Mononuclear cell (primary cell): Measurements from ENCODE around the gene SH3RF2. TPM values are rescaled to one million over a fixed set of nuclear protein-coding genes. Genes with fewer than 3 reads are reported as not detected.
"Not testable (repeated sequence)": the region's sequence is repeated elsewhere in the genome, so short reads cannot be mapped to it uniquely, and the experiment has no call there.

Experiments used
- H3K27me3 ChIP-seq: 2 replicates; pipeline ENCODE4 v1.6.0; 2011; ENCODE audit warnings: low read length, control low read depth; ENCODE audit not compliant: insufficient read depth
- H3K4me1 ChIP-seq: 2 replicates; pipeline ENCODE4 v1.5.1; 2011; ENCODE audit warnings: mild to moderate bottlenecking, low read length, control low read depth; ENCODE audit not compliant: insufficient read depth
- H3K4me3 ChIP-seq: 2 replicates; pipeline ENCODE4 v1.5.1; 2011; ENCODE audit warnings: mild to moderate bottlenecking, low read length, moderate library complexity
- H3K9me3 ChIP-seq: 2 replicates; pipeline ENCODE4 v1.5.1; 2011; ENCODE audit warnings: low read depth, mild to moderate bottlenecking, control low read depth, low read length
- total RNA-seq: library from RNA; depleted of rRNA; stranded (reverse); fragments of >200 nt; gene quantifications from one replicate; pipeline ENCODE4 v1.2.3, GENCODE V29; 2012

The SH3RF2 gene, protein sequence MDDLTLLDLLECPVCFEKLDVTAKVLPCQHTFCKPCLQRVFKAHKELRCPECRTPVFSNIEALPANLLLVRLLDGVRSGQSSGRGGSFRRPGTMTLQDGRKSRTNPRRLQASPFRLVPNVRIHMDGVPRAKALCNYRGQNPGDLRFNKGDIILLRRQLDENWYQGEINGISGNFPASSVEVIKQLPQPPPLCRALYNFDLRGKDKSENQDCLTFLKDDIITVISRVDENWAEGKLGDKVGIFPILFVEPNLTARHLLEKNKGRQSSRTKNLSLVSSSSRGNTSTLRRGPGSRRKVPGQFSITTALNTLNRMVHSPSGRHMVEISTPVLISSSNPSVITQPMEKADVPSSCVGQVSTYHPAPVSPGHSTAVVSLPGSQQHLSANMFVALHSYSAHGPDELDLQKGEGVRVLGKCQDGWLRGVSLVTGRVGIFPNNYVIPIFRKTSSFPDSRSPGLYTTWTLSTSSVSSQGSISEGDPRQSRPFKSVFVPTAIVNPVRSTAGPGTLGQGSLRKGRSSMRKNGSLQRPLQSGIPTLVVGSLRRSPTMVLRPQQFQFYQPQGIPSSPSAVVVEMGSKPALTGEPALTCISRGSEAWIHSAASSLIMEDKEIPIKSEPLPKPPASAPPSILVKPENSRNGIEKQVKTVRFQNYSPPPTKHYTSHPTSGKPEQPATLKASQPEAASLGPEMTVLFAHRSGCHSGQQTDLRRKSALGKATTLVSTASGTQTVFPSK
- total RNA-seq: 0.31 TPM

DNA sequence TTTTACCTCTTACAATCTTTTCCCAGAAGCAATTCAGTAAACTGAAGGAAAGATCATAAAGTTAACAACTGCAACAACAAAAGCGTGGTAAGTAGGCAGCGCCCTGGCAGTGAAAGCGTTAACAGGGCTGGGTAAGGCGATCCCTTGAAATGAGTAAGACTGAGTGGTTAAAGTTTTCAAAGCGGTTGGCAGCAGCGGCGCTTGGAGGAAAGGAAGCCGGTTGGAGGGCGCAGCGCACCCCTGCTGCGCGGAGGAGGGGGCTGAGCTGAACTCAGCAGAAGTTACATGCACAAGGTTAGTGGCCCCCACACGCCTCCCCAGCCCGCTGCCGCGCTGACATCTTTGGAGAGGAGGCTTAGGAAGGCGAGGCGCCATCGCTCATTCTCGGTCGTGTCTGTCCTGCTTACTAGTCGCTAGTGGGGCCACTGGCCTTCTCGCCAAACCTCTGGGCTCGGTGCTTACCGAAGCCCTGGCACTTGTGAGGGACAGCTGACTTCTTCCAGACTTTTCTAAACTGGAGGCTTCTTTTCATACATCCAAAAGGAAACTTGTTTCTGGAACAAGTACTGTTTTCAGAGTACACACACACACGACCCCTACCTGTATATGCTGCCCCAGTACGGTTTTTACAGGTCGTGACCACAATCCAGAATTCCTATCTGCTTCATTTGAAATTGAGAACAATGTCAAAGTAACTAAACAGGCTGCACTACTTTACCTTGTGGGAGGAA lies at the start of gene SH3RF2:
SH3RF2 (plus strand) TSS at position 178 of the 731 bp plus-strand sequence. CDS start 1,351 bp downstream, outside the sequence.
- Histone ChIP-seq H3K4me1 (peaks cover 6% of the 10 kb centered on the region), H3K4me3 (no peak within 1 kb of the TSS), H3K27me3 (peaks cover 24% of the 10 kb centered on the region), H3K9me3 (no peaks in the 10 kb centered on the region)

DNA sequence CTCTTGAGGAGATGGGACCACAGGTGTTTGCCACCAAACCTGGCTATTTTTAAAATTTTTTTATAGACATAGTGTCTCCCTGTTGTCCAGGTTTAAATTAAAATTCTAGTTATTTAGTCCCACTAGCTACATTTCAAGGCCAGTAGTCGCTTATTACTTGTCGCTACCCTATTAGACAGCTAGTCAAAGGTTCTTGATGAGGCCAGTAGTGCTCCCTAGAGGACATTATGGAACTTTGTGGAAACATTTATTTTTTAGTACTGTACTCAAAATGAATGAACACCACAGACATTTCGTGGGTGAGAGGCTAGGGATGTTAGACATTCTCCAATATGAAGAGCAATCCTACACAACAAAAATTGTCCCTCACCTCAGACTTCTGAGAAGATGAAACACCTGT lies 49.2 kb upstream of the SH3RF2 start:
- H3K4me1 ChIP-seq: no peaks in the 10 kb centered on the region
- H3K4me3 ChIP-seq: no peak overlapping the region
- H3K9me3 ChIP-seq: no peaks in the 10 kb centered on the region
- H3K27me3 ChIP-seq: peaks cover 2% of the 10 kb centered on the region

DNA sequence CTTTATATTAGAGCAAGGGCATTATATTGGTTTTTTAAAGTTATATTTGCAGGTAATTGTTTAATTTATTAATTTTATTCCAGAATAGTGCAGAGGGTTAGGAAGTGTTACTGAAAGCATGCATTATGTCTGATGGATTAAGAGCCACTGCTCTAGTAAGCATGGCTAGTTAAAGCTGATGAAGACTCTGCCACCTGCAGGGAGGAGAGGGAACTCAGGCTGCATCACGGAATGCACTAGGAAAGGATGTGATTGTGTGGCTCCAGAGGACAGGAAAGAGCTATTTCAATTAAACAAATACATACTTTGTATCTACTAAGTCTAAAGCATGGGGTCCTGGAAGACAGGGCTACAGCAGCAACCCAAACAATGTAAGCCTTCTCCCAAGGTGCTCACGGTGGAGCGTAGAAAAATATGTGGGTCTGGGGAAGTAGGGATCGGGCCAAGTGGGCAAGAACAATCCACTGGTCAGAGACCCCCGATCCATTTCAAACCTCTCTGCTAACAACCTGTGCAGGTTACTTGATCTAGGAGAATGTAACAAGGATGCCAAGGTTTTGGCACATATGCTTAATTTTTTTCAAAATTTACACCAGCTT lies 48.3 kb upstream of the SH3RF2 start:
- Histone ChIP-seq H3K9me3 (no peaks in the 10 kb centered on the region), H3K4me1 (no peaks in the 10 kb centered on the region), H3K27me3 (peaks cover 2% of the 10 kb centered on the region), H3K4me3 (no peak overlapping the region)

DNA sequence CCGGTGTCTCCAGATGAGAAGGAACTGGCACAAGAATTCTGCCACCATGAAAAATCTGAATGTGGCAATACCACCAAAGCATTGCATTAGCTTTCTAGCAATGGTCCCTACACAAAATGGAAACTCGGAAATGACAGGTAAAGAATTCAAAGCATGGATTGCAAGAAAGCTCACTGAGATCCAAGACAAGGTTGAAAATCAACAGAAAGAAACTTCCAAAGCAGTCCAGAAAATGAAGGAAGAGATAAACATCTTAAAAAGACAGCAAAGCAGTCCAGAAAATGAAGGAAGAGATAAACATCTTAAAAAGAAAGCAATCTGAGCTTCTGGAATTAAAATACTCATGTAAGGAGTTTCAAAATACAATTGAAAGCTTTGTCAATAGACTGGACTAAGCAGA lies 46.8 kb upstream of the SH3RF2 start:
- Histone ChIP-seq H3K27me3 (peaks cover 2% of the 10 kb centered on the region), H3K4me1 (no peaks in the 10 kb centered on the region), H3K9me3 (no peaks in the 10 kb centered on the region), H3K4me3 (no peak overlapping the region)

DNA sequence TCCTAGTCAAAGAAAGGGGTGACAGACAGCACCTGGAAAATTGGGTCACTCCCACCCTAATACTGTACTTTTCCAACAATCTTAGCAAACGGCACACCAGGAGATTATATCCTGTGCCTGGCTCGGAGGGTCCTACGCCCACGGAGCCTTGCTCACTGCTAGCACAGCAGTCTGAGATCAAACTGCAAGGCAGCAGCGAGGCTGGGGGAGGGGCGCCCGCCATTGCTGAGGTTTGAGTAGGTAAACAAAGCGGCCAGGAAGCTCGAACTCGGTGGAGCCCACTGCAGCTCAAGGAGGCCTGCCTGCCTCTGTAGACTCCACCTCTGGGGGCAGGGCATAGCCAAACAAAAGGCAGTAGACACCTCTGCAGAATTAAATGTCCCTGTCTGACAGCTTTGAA lies 45.0 kb upstream of the SH3RF2 start:
- H3K9me3 ChIP-seq, H3K4me3 ChIP-seq, H3K27me3 ChIP-seq, H3K4me1 ChIP-seq: not testable (repeated sequence)

DNA sequence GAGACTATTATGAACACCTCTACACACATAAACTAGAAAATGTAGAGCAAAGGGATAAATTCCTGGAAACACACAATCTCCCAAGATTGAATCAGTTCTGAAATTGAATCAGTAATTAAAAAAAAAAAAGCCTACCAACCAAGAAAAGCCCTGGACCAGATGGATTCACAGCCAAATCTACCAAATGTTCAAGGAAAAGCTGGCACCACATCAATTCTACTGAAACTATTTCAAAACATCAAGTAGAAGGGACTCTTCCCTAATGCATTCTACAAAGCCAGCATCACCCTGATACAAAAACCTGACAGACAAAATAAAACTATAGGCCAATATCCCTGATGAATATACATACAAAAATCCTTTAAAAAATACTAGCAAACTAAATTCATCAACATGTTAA lies 38.2 kb upstream of the SH3RF2 start:
- Histone ChIP-seq H3K9me3 (no peaks in the 10 kb centered on the region), H3K4me1 (no peaks in the 10 kb centered on the region), H3K4me3 (no peak overlapping the region), H3K27me3 (no peaks in the 10 kb centered on the region)

DNA sequence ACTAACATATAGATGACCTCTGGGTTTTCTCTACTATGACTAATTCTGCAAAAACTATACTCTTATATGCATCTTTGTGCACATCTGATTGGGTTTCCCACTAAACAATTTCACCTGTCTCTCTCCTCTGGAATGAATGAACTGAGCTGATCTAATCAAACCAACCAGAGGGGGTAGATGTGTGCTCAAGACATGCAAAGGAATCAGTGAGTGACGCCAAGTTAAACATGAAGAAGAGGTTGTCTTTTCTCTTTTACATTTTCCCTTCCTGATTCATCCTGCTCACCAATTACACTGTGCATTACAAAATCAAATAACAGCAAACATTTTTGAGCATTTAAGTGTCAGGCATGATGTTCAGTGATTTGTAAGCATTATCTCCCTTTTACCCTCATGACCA lies 34.0 kb upstream of the SH3RF2 start:
- Histone ChIP-seq H3K9me3 (no peaks in the 10 kb centered on the region), H3K4me3 (no peak overlapping the region), H3K27me3 (no peaks in the 10 kb centered on the region), H3K4me1 (no peaks in the 10 kb centered on the region)

DNA sequence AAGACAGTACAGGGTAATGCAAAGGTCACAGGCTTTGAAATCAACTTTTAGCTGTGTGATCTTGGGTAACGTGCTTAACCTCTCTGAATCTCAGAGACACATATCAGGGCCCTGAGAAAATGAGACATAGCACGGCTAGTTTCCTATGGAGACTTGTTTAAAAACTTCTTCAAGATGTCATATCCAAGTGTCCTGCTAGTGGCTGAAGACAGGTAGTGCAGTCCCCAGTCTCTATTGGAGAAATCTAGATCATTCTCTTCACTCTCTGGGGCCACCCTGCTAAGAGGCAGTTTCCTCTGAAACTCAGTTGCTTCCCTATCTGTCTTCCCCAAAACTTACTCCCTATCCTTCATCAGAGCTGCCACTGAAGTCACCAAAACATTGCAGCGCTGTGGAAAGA lies 33.3 kb upstream of the SH3RF2 start:
- H3K4me3 ChIP-seq: no peak overlapping the region
- no peaks in the 10 kb centered on the region for H3K4me1 ChIP-seq
- H3K9me3 ChIP-seq: no peaks in the 10 kb centered on the region
- H3K27me3 ChIP-seq: no peaks in the 10 kb centered on the region

DNA sequence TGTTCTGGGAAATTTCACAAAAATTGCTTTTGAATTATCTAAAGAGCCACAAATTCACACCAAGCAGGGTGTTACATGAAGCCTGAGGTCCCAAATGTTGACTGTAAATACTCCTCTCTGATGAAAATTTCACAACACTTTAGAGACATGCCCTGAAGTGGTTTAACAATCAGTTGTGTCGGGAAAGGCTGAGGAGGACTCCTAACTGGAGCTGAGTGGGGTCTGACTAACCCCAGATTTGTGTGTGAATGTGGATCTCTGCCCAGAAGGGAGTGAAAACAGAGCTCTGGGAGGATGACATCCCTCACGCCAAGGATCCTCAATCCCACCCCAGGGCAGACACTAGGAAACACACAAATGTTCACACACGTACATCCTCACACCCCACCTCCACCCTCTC lies 32.5 kb upstream of the SH3RF2 start:
- no peaks in the 10 kb centered on the region for H3K27me3 ChIP-seq
- no peaks in the 10 kb centered on the region for H3K9me3 ChIP-seq
- H3K4me3 ChIP-seq: no peak overlapping the region
- no peaks in the 10 kb centered on the region for H3K4me1 ChIP-seq

DNA sequence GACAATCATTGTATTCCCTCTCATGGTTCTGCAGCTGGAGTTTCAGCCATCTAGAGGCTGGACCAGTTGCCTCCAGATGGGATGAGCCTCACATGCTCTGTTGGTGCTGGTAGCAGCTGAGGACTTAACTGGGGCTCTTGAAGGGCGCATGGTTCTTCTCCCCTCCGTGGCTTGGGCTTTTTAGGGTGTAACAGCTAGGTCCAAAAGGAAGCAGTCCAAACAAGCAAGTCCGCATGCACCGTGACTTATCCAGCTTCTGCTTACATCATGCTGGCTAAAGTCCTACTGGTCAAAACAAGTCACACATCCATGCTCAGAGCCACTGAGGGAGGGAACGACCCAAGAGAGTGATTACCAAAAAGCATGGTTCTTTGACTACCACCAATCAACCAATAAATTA lies 31.6 kb upstream of the SH3RF2 start:
- no peaks in the 10 kb centered on the region for H3K27me3 ChIP-seq
- no peaks in the 10 kb centered on the region for H3K4me1 ChIP-seq
- no peak overlapping the region for H3K4me3 ChIP-seq
- H3K9me3 ChIP-seq: no peaks in the 10 kb centered on the region

DNA sequence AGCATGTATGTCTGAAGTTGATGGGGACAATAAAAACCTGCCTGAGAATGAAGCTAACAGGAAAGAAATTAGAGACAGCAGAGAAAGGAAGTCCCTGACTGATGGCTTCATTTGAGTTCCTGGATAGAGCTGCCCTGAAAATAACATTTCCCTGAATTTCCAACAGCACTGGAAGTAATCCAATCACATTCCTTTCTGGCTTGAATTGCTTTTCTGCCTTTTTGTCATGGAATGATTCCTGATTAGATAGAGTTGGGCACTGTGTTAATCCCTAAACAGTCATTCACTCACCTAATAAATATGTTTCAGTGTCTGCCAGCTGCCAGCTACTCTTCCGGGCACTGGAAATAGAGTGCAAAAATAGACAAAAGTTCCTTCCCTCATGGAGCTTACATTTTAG lies 30.0 kb upstream of the SH3RF2 start:
- Histone ChIP-seq H3K4me3 (no peak overlapping the region), H3K9me3 (no peaks in the 10 kb centered on the region), H3K27me3 (no peaks in the 10 kb centered on the region), H3K4me1 (no peaks in the 10 kb centered on the region)

DNA sequence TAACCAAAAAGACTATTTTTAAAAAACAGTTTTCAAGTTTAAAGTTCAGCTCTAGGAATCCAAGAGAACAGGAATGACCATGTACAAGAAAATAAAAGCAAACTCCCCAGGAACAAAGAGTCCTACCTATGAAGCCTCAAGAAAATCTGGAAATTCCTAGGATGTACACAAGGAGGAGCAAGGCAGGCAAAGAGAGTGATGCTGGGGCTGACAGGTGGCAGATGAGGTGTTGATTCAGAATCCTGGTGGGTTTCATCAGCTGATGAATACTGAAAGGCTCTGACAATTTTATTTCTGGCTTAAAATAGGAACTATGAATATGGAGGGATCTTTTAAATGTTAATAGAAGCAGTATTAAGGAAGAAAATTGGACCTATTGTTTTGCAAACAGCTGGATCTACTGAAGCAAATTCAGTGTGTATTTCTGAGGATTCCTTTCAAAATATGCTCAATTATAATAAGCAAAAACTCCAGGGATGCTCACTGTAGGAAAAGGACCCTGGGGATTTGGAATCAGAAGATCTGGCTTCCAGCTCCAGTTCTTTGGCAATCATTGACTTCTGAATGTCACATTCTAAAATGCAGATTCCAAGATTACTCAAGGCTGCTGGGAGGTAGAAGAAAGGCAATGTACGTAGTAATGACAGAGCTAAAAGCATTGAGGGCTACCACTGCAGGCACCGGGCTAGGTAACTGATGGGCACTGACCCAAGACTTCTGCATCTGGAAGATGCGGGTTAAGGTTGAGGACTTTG lies 28.0 kb upstream of the SH3RF2 start:
- no peaks in the 10 kb centered on the region for H3K27me3 ChIP-seq
- no peaks in the 10 kb centered on the region for H3K9me3 ChIP-seq
- no peaks in the 10 kb centered on the region for H3K4me1 ChIP-seq
- no peak overlapping the region for H3K4me3 ChIP-seq

DNA sequence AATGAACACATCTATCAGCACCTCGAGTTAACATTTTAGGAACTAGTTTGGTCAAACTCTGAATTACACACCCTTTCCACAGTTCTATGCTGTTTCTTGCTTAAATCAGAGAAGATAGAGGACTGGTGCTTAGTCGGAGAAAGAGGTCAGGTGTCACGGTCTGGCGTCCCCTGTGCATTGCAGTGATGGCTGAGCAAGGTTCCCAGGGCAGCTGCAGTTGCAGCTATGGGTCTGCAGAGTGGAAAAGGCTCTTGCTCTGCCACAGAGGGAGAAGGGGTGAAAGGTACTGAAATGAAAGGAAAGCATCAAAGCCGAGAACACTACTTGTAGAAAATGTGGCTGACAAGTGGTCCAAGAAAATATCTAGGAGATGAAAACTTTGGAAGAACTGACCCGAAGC lies 25.2 kb upstream of the SH3RF2 start:
- Histone ChIP-seq H3K4me3 (no peak overlapping the region), H3K4me1 (no peaks in the 10 kb centered on the region), H3K27me3 (no peaks in the 10 kb centered on the region), H3K9me3 (no peaks in the 10 kb centered on the region)

DNA sequence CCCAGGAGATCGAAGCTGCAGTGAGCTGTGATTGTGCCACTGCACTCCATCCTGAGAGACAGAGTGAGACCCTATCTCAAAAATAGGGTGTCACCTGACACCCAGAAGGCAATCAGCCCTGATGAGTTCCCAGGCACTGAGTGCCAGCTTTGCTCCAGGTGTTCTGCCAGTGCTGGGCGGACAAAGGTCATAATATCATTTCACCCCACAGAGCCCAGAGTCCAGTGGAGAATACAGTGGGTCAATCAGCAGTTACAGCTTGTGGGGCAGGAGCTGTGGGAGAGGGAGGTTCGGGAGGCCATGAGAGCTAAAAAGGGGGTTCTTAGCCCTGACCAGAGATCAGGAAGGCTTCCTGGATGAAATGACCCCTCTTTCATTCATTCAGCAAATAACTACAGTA lies 24.4 kb upstream of the SH3RF2 start:
- H3K4me3 ChIP-seq: no peak overlapping the region
- H3K27me3 ChIP-seq: no peaks in the 10 kb centered on the region
- no peaks in the 10 kb centered on the region for H3K4me1 ChIP-seq
- no peaks in the 10 kb centered on the region for H3K9me3 ChIP-seq
